GM23248 (cell line): ENCODE results near the gene CA5A. TPM values are rescaled to one million over a fixed set of nuclear protein-coding genes. Genes with fewer than 3 reads are reported as not detected.
"Not testable (repeated sequence)": the region's sequence is repeated elsewhere in the genome, so short reads cannot be mapped to it uniquely, and the experiment has no call there.

Experiments
- DNase-seq: peaks from one replicate; pipeline ENCODE4 v3.0.0-alpha.2; 2015
- H2AFZ ChIP-seq: fragments of 200-600 bp; sonication (generic); 2 replicates; pipeline ENCODE4 v1.6.1; 2016; ENCODE audit warnings: antibody characterized with exemption
- H3F3A ChIP-seq: fragments of 200-600 bp; sonication (generic); 2 replicates; pipeline ENCODE4 v1.6.1; 2016; ENCODE audit warnings: mild to moderate bottlenecking, antibody characterized with exemption, mixed run types; ENCODE audit not compliant: insufficient read depth
- H3K27ac ChIP-seq: fragments of 200-600 bp; sonication (generic); 2 replicates; pipeline ENCODE4 v1.5.1; 2016; ENCODE audit warnings: mild to moderate bottlenecking
- H3K27me3 ChIP-seq: fragments of 200-600 bp; sonication (generic); replicated peaks from 2 replicates; pipeline ENCODE4 v1.6.1; 2016; ENCODE audit warnings: mild to moderate bottlenecking; ENCODE audit not compliant: insufficient read depth
- H3K36me3 ChIP-seq: fragments of 200-600 bp; sonication (generic); 2 replicates; pipeline ENCODE4 v1.6.1; 2016; ENCODE audit warnings: low read depth, mild to moderate bottlenecking
- H3K4me1 ChIP-seq: fragments of 200-600 bp; sonication (generic); 2 replicates; pipeline ENCODE4 v1.6.1; 2016; ENCODE audit warnings: mild to moderate bottlenecking; ENCODE audit not compliant: insufficient read depth
- H3K4me2 ChIP-seq: fragments of 200-600 bp; sonication (generic); one replicate; pipeline ENCODE4 v1.6.1; 2016; ENCODE audit warnings: mild to moderate bottlenecking; ENCODE audit not compliant: unreplicated experiment
- H3K4me3 ChIP-seq: fragments of 200-600 bp; sonication (generic); 2 replicates; pipeline ENCODE4 v1.5.1; 2016; ENCODE audit warnings: mild to moderate bottlenecking
- H3K79me2 ChIP-seq: fragments of 200-600 bp; sonication (generic); 2 replicates; pipeline ENCODE4 v1.6.1; 2016; ENCODE audit warnings: mild to moderate bottlenecking; ENCODE audit not compliant: insufficient read depth
- H3K9ac ChIP-seq: fragments of 200-600 bp; sonication (generic); 2 replicates; pipeline ENCODE4 v1.6.1; 2016; ENCODE audit warnings: mild to moderate bottlenecking
- H3K9me2 ChIP-seq: fragments of 200-600 bp; sonication (generic); 2 replicates; pipeline ENCODE4 v1.6.1; 2016; ENCODE audit warnings: mixed run types, mild to moderate bottlenecking, moderate library complexity; ENCODE audit not compliant: insufficient read depth
- H3K9me3 ChIP-seq: fragments of 200-600 bp; sonication (generic); one replicate; pipeline ENCODE4 v1.6.1; 2017; ENCODE audit warnings: low read depth
- H4K20me1 ChIP-seq: fragments of 200-600 bp; sonication (generic); 2 replicates; pipeline ENCODE4 v1.6.0; 2016; ENCODE audit not compliant: insufficient read depth
- EZH2 ChIP-seq: fragments of 200-600 bp; sonication (generic); IDR thresholded peaks from 2 replicates; pipeline ENCODE4 v1.6.1; 2018; ENCODE audit warnings: antibody characterized with exemption, mild to moderate bottlenecking; ENCODE audit not compliant: insufficient read depth, poor library complexity, severe bottlenecking
- EZH2phosphoT487 ChIP-seq: fragments of 200-600 bp; sonication (generic); IDR thresholded peaks from 2 replicates; pipeline ENCODE4 v1.6.1; 2018; ENCODE audit warnings: antibody characterized with exemption, moderate library complexity, mild to moderate bottlenecking, low read depth; ENCODE audit not compliant: insufficient read depth
- WGBS, 2 experiments: methylation state at CpG; one replicate each; pipeline ENCODE4 v1.1.6; 2015 to 2017; ENCODE audit warnings: low lambda C conversion rate in 2 of 2, low coverage in 1 of 2; ENCODE audit errors: missing lambda C conversion rate in 2 of 2; 5-methylcytosine and 5-hydroxymethylcytosine counted together
- in situ Hi-C: fragments of 300-500 bp; cut with MboI; formaldehyde crosslinking; loops from 2 replicates; pipeline ENCODE4 v1.15.0; 2020
- polyA plus RNA-seq: library from polyadenylated mRNA; unstranded; fragments of >200 nt; fragmentation: Nextera tagmentation; extraction: Ambion mirVana; gene quantifications from 2 replicates; pipeline ENCODE4 v1.2.1, GENCODE V29; 2016
- total RNA-seq: library from RNA; depleted of rRNA; stranded (reverse); fragments of >200 nt; shearing (Covaris generic); gene quantifications from 2 replicates; pipeline ENCODE4 v1.2.3, GENCODE V29; 2014

Gene CA5A
- total and polyA plus RNA-seq, 2 experiments from 2014 or later = not detected

GRCh38 chr16:87982581-87983041 is 46.3 kb upstream of the CA5A start:
- H3K79me2 ChIP-seq = peaks cover 16% of the 10 kb centered on the region; the same call in 1 of the 2 replicates
- H3K4me3 ChIP-seq = no peak overlapping the region
- peaks cover 13% of the 10 kb centered on the region for H3K4me1 ChIP-seq
- H3K9me2 ChIP-seq = no peaks in the 10 kb centered on the region
- no peak overlapping the region for H3K4me2 ChIP-seq
- peaks cover 5% of the 10 kb centered on the region; the same call in 1 of the 2 replicates for H3F3A ChIP-seq
- no peak overlapping the region for H3K27ac ChIP-seq
- TF ChIP-seq EZH2 (no peak), EZH2phosphoT487 (no peak)
- 83 to 85% methylated on average over 16 to 17 of the region's 17 CpGs for WGBS, 2 experiments
- no peak overlapping the region for H2AFZ ChIP-seq
- H3K27me3 ChIP-seq = no peaks in the 10 kb centered on the region
- in situ Hi-C loops = no loop called here
- no peak overlapping the region for H3K9ac ChIP-seq
- DNase-seq = no peak
- H3K9me3 ChIP-seq = no peaks in the 10 kb centered on the region
- H4K20me1 ChIP-seq = no peaks in the 10 kb centered on the region
- peaks cover 4% of the 10 kb centered on the region; the same call in 1 of the 2 replicates for H3K36me3 ChIP-seq

GRCh38 chr16:87981376-87981775 is 45.0 kb upstream of the CA5A start:
- H3K27ac ChIP-seq, H3K4me2 ChIP-seq, DNase-seq, H3K36me3 ChIP-seq, H3K4me1 ChIP-seq, H3K9ac ChIP-seq, H3K9me2 ChIP-seq, H3F3A ChIP-seq, H2AFZ ChIP-seq, H3K9me3 ChIP-seq, H3K4me3 ChIP-seq, in situ Hi-C loops, H3K27me3 ChIP-seq, H4K20me1 ChIP-seq: not testable (repeated sequence)
- peaks cover 17% of the 10 kb centered on the region; the same call in 1 of the 2 replicates for H3K79me2 ChIP-seq
- 81 to 85% methylated on average over 4 of the region's 4 CpGs for WGBS, 2 experiments

GRCh38 chr16:87979911-87980630 is 43.7 kb upstream of the CA5A start:
- DNase-seq, H3K9me2 ChIP-seq, H3K9ac ChIP-seq, H3K27me3 ChIP-seq, H3K4me2 ChIP-seq, H3K9me3 ChIP-seq, H3K4me3 ChIP-seq, H4K20me1 ChIP-seq, in situ Hi-C loops, H3K4me1 ChIP-seq, H3K27ac ChIP-seq, H2AFZ ChIP-seq, H3K36me3 ChIP-seq, H3F3A ChIP-seq: not testable (repeated sequence)
- peaks cover 28% of the 10 kb centered on the region for H3K79me2 ChIP-seq
- 88 to 90% methylated on average over 12 of the region's 12 CpGs for WGBS, 2 experiments

GRCh38 chr16:87979352-87979751 is 43.0 kb upstream of the CA5A start:
- in situ Hi-C loops = no loop called here
- no peaks in the 10 kb centered on the region for H3F3A ChIP-seq
- H3K27ac ChIP-seq = no peak overlapping the region
- H3K4me2 ChIP-seq = no peak overlapping the region
- no peak for DNase-seq
- H3K9me2 ChIP-seq = no peaks in the 10 kb centered on the region
- no peak overlapping the region for H3K4me3 ChIP-seq
- H3K27me3 ChIP-seq = no peaks in the 10 kb centered on the region
- H3K4me1 ChIP-seq = peaks cover 7% of the 10 kb centered on the region; the same call in 1 of the 2 replicates
- no peak for TF ChIP-seq EZH2
- no peak for TF ChIP-seq EZH2phosphoT487
- H3K36me3 ChIP-seq = peaks cover 4% of the 10 kb centered on the region; the same call in 1 of the 2 replicates
- H3K9ac ChIP-seq = no peak overlapping the region
- H3K79me2 ChIP-seq = peaks cover 35% of the 10 kb centered on the region
- H3K9me3 ChIP-seq = no peaks in the 10 kb centered on the region
- no peaks in the 10 kb centered on the region for H4K20me1 ChIP-seq
- H2AFZ ChIP-seq = no peak overlapping the region
- WGBS, 2 experiments = 95 to 96% methylated on average over 8 of the region's 8 CpGs
